Fibroblast of lung (primary cell): ENCODE measurements around the gene RAB10. TPM values are rescaled to one million over a fixed set of nuclear protein-coding genes. Genes with fewer than 3 reads are reported as not detected.
"Not testable (repeated sequence)": the region's sequence is repeated elsewhere in the genome, so short reads cannot be mapped to it uniquely, and the experiment has no call there.

Experiments used
- DNase-seq, 2 donors: peaks; one replicate each; pipeline versions ENCODE4 v3.0.0 to v3.0.0-alpha.2; 2010; ENCODE audit warnings: low read depth in 2 of 2
- H2AFZ ChIP-seq: 2 replicates; pipeline ENCODE4 v1.5.1; 2012; ENCODE audit warnings: low read length, control low read depth, inconsistent platforms
- H3K27ac ChIP-seq: 2 replicates; pipeline ENCODE4 v1.5.1; 2011; ENCODE audit warnings: low read length, control low read depth; ENCODE audit not compliant: insufficient read depth
- H3K27me3 ChIP-seq: 2 replicates; pipeline ENCODE4 v1.5.1; 2011; ENCODE audit warnings: mild to moderate bottlenecking, low read length; ENCODE audit not compliant: control insufficient read depth, insufficient read depth
- H3K36me3 ChIP-seq: 2 replicates; pipeline ENCODE4 v1.5.1; 2011; ENCODE audit warnings: low read length; ENCODE audit not compliant: control insufficient read depth, insufficient read depth
- H3K4me1 ChIP-seq: 2 replicates; pipeline ENCODE4 v1.5.1; 2011; ENCODE audit warnings: low read length; ENCODE audit not compliant: control insufficient read depth, insufficient read depth; ENCODE audit errors: extremely low read depth
- H3K4me2 ChIP-seq: 2 replicates; pipeline ENCODE4 v1.5.1; 2011; ENCODE audit warnings: low read length, control low read depth; ENCODE audit not compliant: insufficient read depth; ENCODE audit errors: extremely low read depth
- H3K4me3 ChIP-seq, 4 experiments: fragments of 200-600 bp in 1 of 4; sonication (generic) in 1 of 4; replicated peaks in 1 of 4; 2 replicates each; pipeline ENCODE4 v1.5.1; 2011 to 2016; ENCODE audit warnings: low read length in 4 of 4, low read depth in 3 of 4, mild to moderate bottlenecking in 3 of 4, control low read depth in 2 of 4, inconsistent platforms in 1 of 4, mixed read lengths in 1 of 4; ENCODE audit not compliant: insufficient read depth in 1 of 4; ENCODE audit errors: control extremely low read depth in 1 of 4
- H3K79me2 ChIP-seq: 2 replicates; pipeline ENCODE4 v1.5.1; 2012; ENCODE audit warnings: mild to moderate bottlenecking, low read length, inconsistent platforms; ENCODE audit not compliant: control insufficient read depth, insufficient read depth
- H3K9ac ChIP-seq: 2 replicates; pipeline ENCODE4 v1.5.1; 2011; ENCODE audit warnings: mild to moderate bottlenecking, low read length, control low read depth; ENCODE audit not compliant: insufficient read depth
- H3K9me3 ChIP-seq: 2 replicates; pipeline ENCODE4 v1.5.1; 2012; ENCODE audit warnings: low read depth, low read length; ENCODE audit not compliant: control insufficient read depth, insufficient read depth
- H4K20me1 ChIP-seq: 2 replicates; pipeline ENCODE4 v1.5.1; 2011; ENCODE audit warnings: low read length; ENCODE audit not compliant: control insufficient read depth, insufficient read depth; ENCODE audit errors: extremely low read depth
- CTCF ChIP-seq, 2 donors: IDR thresholded peaks in 1 of 2; conservative IDR thresholded peaks in 1 of 2; 1 replicate in 1 of 2; 2 replicates in 1 of 2; pipeline ENCODE4 v1.5.1; 2011 to 2012; ENCODE audit warnings: low read length in 2 of 2, control low read depth in 1 of 2, inconsistent platforms in 1 of 2, low read depth in 1 of 2, mild to moderate bottlenecking in 1 of 2
- EZH2 ChIP-seq: IDR thresholded peaks from 2 replicates; pipeline ENCODE4 v1.5.1; 2012; ENCODE audit warnings: low read length, control low read depth, mild to moderate bottlenecking; ENCODE audit errors: missing control alignments
- polyA plus RNA-seq, 2 donors: library from polyadenylated mRNA; depleted of rRNA in 1 of 2; stranded (reverse) in 1 of 2; unstranded in 1 of 2; fragments of >200 nt; gene quantifications; 2 replicates each; pipeline ENCODE4 v1.2.1, GENCODE V29; 2011 to 2012; ENCODE audit warnings: missing spikeins in 1 of 2
- total RNA-seq: library from RNA; depleted of rRNA; stranded (reverse); fragments of >200 nt; gene quantifications from 2 replicates; pipeline ENCODE4 v1.2.1, GENCODE V29; 2014

RAB10 gene
- total and polyA plus RNA-seq, 2 donors (not counting 1 experiment from before 2014, with no cell fraction given): 94.1 to 253 TPM

GRCh38 chr2:26078939-26079338, 45.1 kb downstream of the RAB10 start:
- H3K9me3 ChIP-seq: no peaks in the 10 kb centered on the region
- H3K79me2 ChIP-seq: peaks cover 54% of the 10 kb centered on the region
- H3K4me1 ChIP-seq: no peaks in the 10 kb centered on the region
- TF ChIP-seq EZH2: no peak
- no peak for TF ChIP-seq CTCF (conservative IDR thresholded peaks at IDR 0.05 in 1 of 2, IDR thresholded peaks at IDR 0.05 in 1 of 2; ENCODE audit: low read depth in 1 of 2, low read length in 2 of 2)
- no peak overlapping the region for H3K4me3 ChIP-seq
- H3K36me3 ChIP-seq: no peaks in the 10 kb centered on the region
- H3K9ac ChIP-seq: no peak overlapping the region
- no peak overlapping the region for H2AFZ ChIP-seq
- no peak overlapping the region for H3K27ac ChIP-seq
- DNase-seq: no peak
- H4K20me1 ChIP-seq: no peaks in the 10 kb centered on the region
- H3K4me2 ChIP-seq: no peak overlapping the region
- no peaks in the 10 kb centered on the region for H3K27me3 ChIP-seq

- Histone ChIP-seq H3K27me3 (no peaks in the 10 kb centered on the region), H2AFZ (no peak overlapping the region), H3K4me1 (no peaks in the 10 kb centered on the region), H3K9ac (no peak overlapping the region), H3K27ac (no peak overlapping the region), H3K36me3 (no peaks in the 10 kb centered on the region), H3K79me2 (peaks cover 52% of the 10 kb centered on the region), H3K4me2 (no peak overlapping the region), H3K4me3 (no peak overlapping the region), H4K20me1 (peaks cover 2% of the 10 kb centered on the region), H3K9me3 (no peaks in the 10 kb centered on the region)
- no peak for DNase-seq
- TF ChIP-seq EZH2: no peak
- TF ChIP-seq CTCF (conservative IDR thresholded peaks at IDR 0.05 in 1 of 2, IDR thresholded peaks at IDR 0.05 in 1 of 2; ENCODE audit: low read depth in 1 of 2, low read length in 2 of 2): no peak
These were observed 46.5 kb downstream of the RAB10 start for GRCh38 chr2:26080356-26080755.

GRCh38 chr2:26080925-26081324, 47.0 kb downstream of the RAB10 start:
- not testable (repeated sequence) for H2AFZ ChIP-seq, DNase-seq, H3K4me3 ChIP-seq, H3K27me3 ChIP-seq, H3K9ac ChIP-seq, H3K4me2 ChIP-seq, H3K4me1 ChIP-seq, H4K20me1 ChIP-seq, H3K36me3 ChIP-seq, H3K9me3 ChIP-seq, H3K27ac ChIP-seq
- peaks cover 47% of the 10 kb centered on the region for H3K79me2 ChIP-seq
